Measurements from ENCODE around the gene HEXIM1.

HEXIM1 gene

GRCh38 chr17:45128989-45129388 lies 19.3 kb upstream of the HEXIM1 start:
- DNase-seq (ENCODE audit: low read depth in 4 of 4, low spot score in 1 of 4) = no peak

- no peak for DNase-seq (ENCODE audit: low read depth in 4 of 4, low spot score in 1 of 4)
Observed at GRCh38 chr17:45129426-45129939, 18.8 kb upstream of the HEXIM1 start.

GRCh38 chr17:45129940-45130680 lies 18.2 kb upstream of the HEXIM1 start:
- DNase-seq (ENCODE audit: low read depth in 4 of 4, low spot score in 1 of 4) = no peak

- no peak for DNase-seq (ENCODE audit: low read depth in 4 of 4, low spot score in 1 of 4)
Observed at GRCh38 chr17:45130681-45131615, 17.3 kb upstream of the HEXIM1 start.

GRCh38 chr17:45131616-45132319 lies 16.5 kb upstream of the HEXIM1 start:
- DNase-seq (ENCODE audit: low read depth in 4 of 4, low spot score in 1 of 4) = peak in 1 of 4 experiments; percentile 44

GRCh38 chr17:45132320-45132571 lies 16.0 kb upstream of the HEXIM1 start, which contains the start of gene PLCD3:
TSS of gene PLCD3 (minus strand) at chr17:45132515. CDS start at chr17:45132410, 105 bp downstream.
- DNase-seq (ENCODE audit: low read depth in 4 of 4, low spot score in 1 of 4) = peak in 2 of 4 experiments; percentile 54 to 62

- DNase-seq (ENCODE audit: low read depth in 4 of 4, low spot score in 1 of 4) = peak in 3 of 4 experiments; percentile 31 to 55 (median 43)
Observed at GRCh38 chr17:45132572-45133463, 15.5 kb upstream of the HEXIM1 start.

GRCh38 chr17:45135192-45135977 lies 12.9 kb upstream of the HEXIM1 start, which contains the start of gene ACBD4:
TSS of gene ACBD4 (plus strand) at chr17:45135687. CDS start at chr17:45136145, 458 bp downstream.
- DNase-seq (ENCODE audit: low read depth in 4 of 4, low spot score in 1 of 4) = peak; percentile 91 to 99 (median 96)

- no peak for DNase-seq (ENCODE audit: low read depth in 4 of 4, low spot score in 1 of 4)
Observed at GRCh38 chr17:45135978-45136791, 12.1 kb upstream of the HEXIM1 start.

GRCh38 chr17:45136846-45137560 lies 11.3 kb upstream of the HEXIM1 start:
- DNase-seq (ENCODE audit: low read depth in 4 of 4, low spot score in 1 of 4) = no peak

GRCh38 chr17:45137561-45138305 lies 10.5 kb upstream of the HEXIM1 start:
- DNase-seq (ENCODE audit: low read depth in 4 of 4, low spot score in 1 of 4) = no peak

- DNase-seq (ENCODE audit: low read depth in 4 of 4, low spot score in 1 of 4) = no peak
Observed at GRCh38 chr17:45138911-45139532, 9.3 kb upstream of the HEXIM1 start.

- DNase-seq (ENCODE audit: low read depth in 4 of 4, low spot score in 1 of 4) = no peak
Observed at GRCh38 chr17:45139533-45139920, 8.7 kb upstream of the HEXIM1 start.

- no peak for DNase-seq (ENCODE audit: low read depth in 4 of 4, low spot score in 1 of 4)
Observed at GRCh38 chr17:45143094-45143670, 5.1 kb upstream of the HEXIM1 start.

GRCh38 chr17:45143767-45144198 lies 4.5 kb upstream of the HEXIM1 start:
- DNase-seq (ENCODE audit: low read depth in 4 of 4, low spot score in 1 of 4) = no peak
